Measurements from ENCODE around the gene MYL3.
A peak's percentile ranks its signal among the peaks of the same experiment; 100 is the strongest.

MYL3 gene

DNA sequence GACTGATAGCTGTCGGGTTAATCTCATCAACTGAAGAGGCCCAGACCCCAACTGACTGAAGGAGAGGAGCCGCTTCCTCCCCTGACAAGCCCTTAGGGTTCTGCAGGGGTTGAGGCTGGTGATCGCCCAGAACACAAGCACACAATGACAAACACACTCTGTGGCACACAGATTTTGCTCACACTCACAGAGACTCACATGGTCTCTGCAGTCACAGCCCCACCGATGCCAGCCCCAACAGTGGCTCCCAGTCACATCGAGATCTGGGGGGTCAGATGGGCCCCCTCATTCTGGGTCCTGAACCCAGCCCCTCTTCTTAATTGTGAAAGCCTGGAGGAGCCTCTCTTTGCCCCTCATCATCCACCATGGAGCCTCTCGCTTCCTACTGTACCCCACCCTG is 31.0 kb upstream of the MYL3 start:
- Histone ChIP-seq H3K9ac (ENCODE audit: insufficient read length, low read depth) (no peak overlapping the region), H3K4me3 (ENCODE audit: insufficient read length, low read depth) (no peak overlapping the region), H3K4me1 (ENCODE audit: insufficient read depth, insufficient read length) (peaks cover 35% of the 10 kb centered on the region), H3K27me3 (ENCODE audit: insufficient read depth, insufficient read length) (peaks cover 23% of the 10 kb centered on the region), H3K36me3 (ENCODE audit: insufficient read depth, insufficient read length, low read length) (no peaks in the 10 kb centered on the region), H3K9me3 (ENCODE audit: insufficient read depth, low read length) (no peaks in the 10 kb centered on the region)
- no peak for DNase-seq (ENCODE audit: low read depth, low spot score)
- TF ChIP-seq YY1 (IDR thresholded peaks at IDR 0.05; ENCODE audit: insufficient read depth, insufficient read length), result no peak
- no peak for TF ChIP-seq ZNF274 (IDR thresholded peaks at IDR 0.05; ENCODE audit: low read depth, low read length)
- TF ChIP-seq SUZ12 (IDR thresholded peaks at IDR 0.05; ENCODE audit: extremely low read depth, insufficient read depth, insufficient read length), result no peak

DNA sequence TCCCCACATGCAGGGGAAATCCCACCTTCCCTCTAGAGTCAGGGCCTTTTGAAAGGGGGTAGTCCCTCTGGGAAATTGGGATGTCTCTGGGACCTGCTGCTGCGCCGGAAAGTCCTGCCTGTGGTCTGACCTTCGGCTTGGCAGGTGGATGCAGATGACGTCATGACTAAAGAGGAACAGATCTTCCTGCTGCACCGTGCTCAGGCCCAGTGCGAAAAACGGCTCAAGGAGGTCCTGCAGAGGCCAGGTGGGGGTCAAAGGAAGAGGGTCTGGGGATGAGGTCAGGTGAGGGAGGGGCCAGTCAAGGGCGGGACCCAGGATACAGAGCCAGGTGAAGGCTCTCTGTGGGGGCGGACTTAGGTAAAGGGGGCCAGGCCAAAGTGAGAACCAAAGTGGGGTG is 30.5 kb upstream of the MYL3 start:
- Histone ChIP-seq H3K9me3 (ENCODE audit: insufficient read depth, low read length) (no peaks in the 10 kb centered on the region), H3K4me1 (ENCODE audit: insufficient read depth, insufficient read length) (peaks cover 40% of the 10 kb centered on the region), H3K36me3 (ENCODE audit: insufficient read depth, insufficient read length, low read length) (no peaks in the 10 kb centered on the region), H3K9ac (ENCODE audit: insufficient read length, low read depth) (peak overlapping the region; percentile 27), H3K27me3 (ENCODE audit: insufficient read depth, insufficient read length) (peaks cover 23% of the 10 kb centered on the region), H3K4me3 (ENCODE audit: insufficient read length, low read depth) (no peak overlapping the region)
- no peak for TF ChIP-seq SUZ12 (IDR thresholded peaks at IDR 0.05; ENCODE audit: extremely low read depth, insufficient read depth, insufficient read length)
- no peak for TF ChIP-seq YY1 (IDR thresholded peaks at IDR 0.05; ENCODE audit: insufficient read depth, insufficient read length)
- no peak for TF ChIP-seq ZNF274 (IDR thresholded peaks at IDR 0.05; ENCODE audit: low read depth, low read length)
- DNase-seq (ENCODE audit: low read depth, low spot score), result no peak

- no peaks in the 10 kb centered on the region for H3K36me3 ChIP-seq (ENCODE audit: insufficient read depth, insufficient read length, low read length)
- peaks cover 40% of the 10 kb centered on the region for H3K4me1 ChIP-seq (ENCODE audit: insufficient read depth, insufficient read length)
- H3K27me3 ChIP-seq (ENCODE audit: insufficient read depth, insufficient read length), result peaks cover 23% of the 10 kb centered on the region
- no peak overlapping the region for H3K4me3 ChIP-seq (ENCODE audit: insufficient read length, low read depth)
- TF ChIP-seq ZNF274 (IDR thresholded peaks at IDR 0.05; ENCODE audit: low read depth, low read length), result no peak
- no peak for DNase-seq (ENCODE audit: low read depth, low spot score)
- H3K9me3 ChIP-seq (ENCODE audit: insufficient read depth, low read length), result no peaks in the 10 kb centered on the region
- H3K9ac ChIP-seq (ENCODE audit: insufficient read length, low read depth), result peak overlapping the region; percentile 68
These were observed 30.0 kb upstream of the MYL3 start for GRCh38 chr3:46893146-46893748.

DNA sequence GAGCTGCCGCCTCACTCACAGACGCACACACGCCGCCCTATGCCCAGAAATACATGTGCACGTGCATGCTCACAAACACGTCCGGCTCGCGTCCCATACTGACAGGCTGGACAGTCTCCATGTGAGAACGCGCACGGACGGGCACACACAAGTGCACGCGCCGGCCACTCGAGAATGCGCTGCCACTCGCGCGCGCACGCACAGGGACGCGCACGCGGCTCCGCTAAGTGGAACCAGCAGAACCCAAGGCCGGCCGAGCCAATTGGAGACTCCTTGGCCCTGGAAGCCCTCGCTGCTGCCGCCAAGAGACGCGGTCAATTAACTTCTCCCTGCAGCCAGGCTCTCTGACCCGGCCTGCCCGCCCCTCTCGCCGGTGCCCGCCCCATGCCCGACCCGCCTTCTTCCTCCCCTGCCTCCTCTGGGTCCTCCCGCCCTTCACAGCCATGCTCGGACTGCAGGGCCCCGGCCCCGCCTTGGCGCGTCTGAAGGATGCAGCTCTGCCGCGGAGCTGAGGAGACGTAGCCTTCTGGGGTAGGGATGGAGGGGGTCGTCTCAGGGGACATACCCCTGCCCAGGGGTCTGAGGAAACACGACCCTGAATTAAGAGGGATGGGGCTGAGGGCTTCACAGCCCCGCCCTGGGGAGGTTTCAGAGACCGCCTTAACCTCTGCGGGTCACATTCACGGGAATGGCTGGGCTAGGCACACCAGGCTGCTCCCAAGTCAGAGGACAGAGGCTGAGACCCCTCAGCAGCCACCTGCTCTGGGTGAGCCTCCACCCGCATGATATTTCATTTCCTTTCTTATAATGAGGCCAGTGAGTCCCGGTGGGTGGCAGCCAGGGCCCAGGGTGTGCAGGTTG is 29.3 kb upstream of the MYL3 start:
- DNase-seq (ENCODE audit: low read depth, low spot score), result peak; percentile 65
- peak overlapping the region; percentile 73 for H3K9ac ChIP-seq (ENCODE audit: insufficient read length, low read depth)
- TF ChIP-seq ZNF274 (IDR thresholded peaks at IDR 0.05; ENCODE audit: low read depth, low read length), result no peak
- TF ChIP-seq SUZ12 (IDR thresholded peaks at IDR 0.05; ENCODE audit: extremely low read depth, insufficient read depth, insufficient read length), result no peak
- no peak for TF ChIP-seq YY1 (IDR thresholded peaks at IDR 0.05; ENCODE audit: insufficient read depth, insufficient read length)
- peaks cover 40% of the 10 kb centered on the region for H3K4me1 ChIP-seq (ENCODE audit: insufficient read depth, insufficient read length)
- peaks cover 23% of the 10 kb centered on the region for H3K27me3 ChIP-seq (ENCODE audit: insufficient read depth, insufficient read length)
- H3K4me3 ChIP-seq (ENCODE audit: insufficient read length, low read depth), result peak overlapping the region; percentile 24
- no peaks in the 10 kb centered on the region for H3K36me3 ChIP-seq (ENCODE audit: insufficient read depth, insufficient read length, low read length)
- H3K9me3 ChIP-seq (ENCODE audit: insufficient read depth, low read length), result no peaks in the 10 kb centered on the region

DNA sequence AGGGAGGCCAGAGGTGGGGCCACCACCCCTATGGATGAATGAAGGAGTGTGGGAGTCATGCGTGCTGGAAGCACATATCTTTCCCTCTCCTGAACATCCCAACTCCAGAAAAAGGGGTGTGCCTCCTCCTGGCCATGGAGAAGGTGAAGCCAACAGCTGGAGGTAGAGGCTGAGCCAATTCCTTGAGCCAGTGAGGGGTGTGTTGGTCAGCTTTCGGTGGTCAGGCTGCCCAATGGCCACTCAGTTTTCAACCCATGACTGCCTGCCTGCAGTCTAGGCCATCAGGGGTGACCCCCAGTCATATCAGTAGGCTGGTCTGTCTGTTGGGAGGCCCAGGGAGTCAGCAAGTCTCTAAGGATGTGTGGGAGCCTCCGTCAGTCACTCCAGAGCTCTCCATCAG is 27.9 kb upstream of the MYL3 start:
- Histone ChIP-seq H3K9ac (ENCODE audit: insufficient read length, low read depth) (no peak overlapping the region), H3K4me3 (ENCODE audit: insufficient read length, low read depth) (no peak overlapping the region), H3K36me3 (ENCODE audit: insufficient read depth, insufficient read length, low read length) (no peaks in the 10 kb centered on the region), H3K9me3 (ENCODE audit: insufficient read depth, low read length) (no peaks in the 10 kb centered on the region), H3K4me1 (ENCODE audit: insufficient read depth, insufficient read length) (peaks cover 40% of the 10 kb centered on the region), H3K27me3 (ENCODE audit: insufficient read depth, insufficient read length) (peaks cover 28% of the 10 kb centered on the region)
- DNase-seq (ENCODE audit: low read depth, low spot score), result no peak
- TF ChIP-seq YY1 (IDR thresholded peaks at IDR 0.05; ENCODE audit: insufficient read depth, insufficient read length), result no peak
- no peak for TF ChIP-seq ZNF274 (IDR thresholded peaks at IDR 0.05; ENCODE audit: low read depth, low read length)
- no peak for TF ChIP-seq SUZ12 (IDR thresholded peaks at IDR 0.05; ENCODE audit: extremely low read depth, insufficient read depth, insufficient read length)

GRCh38 chr3:46890132-46890531 is 26.9 kb upstream of the MYL3 start:
- no peaks in the 10 kb centered on the region for H3K9me3 ChIP-seq (ENCODE audit: insufficient read depth, low read length)
- no peak overlapping the region for H3K9ac ChIP-seq (ENCODE audit: insufficient read length, low read depth)
- H3K36me3 ChIP-seq (ENCODE audit: insufficient read depth, insufficient read length, low read length), result no peaks in the 10 kb centered on the region
- peaks cover 41% of the 10 kb centered on the region for H3K4me1 ChIP-seq (ENCODE audit: insufficient read depth, insufficient read length)
- peaks cover 38% of the 10 kb centered on the region for H3K27me3 ChIP-seq (ENCODE audit: insufficient read depth, insufficient read length)
- no peak for DNase-seq (ENCODE audit: low read depth, low spot score)
- H3K4me3 ChIP-seq (ENCODE audit: insufficient read length, low read depth), result no peak overlapping the region
- no peak for TF ChIP-seq YY1 (IDR thresholded peaks at IDR 0.05; ENCODE audit: insufficient read depth, insufficient read length)

DNA sequence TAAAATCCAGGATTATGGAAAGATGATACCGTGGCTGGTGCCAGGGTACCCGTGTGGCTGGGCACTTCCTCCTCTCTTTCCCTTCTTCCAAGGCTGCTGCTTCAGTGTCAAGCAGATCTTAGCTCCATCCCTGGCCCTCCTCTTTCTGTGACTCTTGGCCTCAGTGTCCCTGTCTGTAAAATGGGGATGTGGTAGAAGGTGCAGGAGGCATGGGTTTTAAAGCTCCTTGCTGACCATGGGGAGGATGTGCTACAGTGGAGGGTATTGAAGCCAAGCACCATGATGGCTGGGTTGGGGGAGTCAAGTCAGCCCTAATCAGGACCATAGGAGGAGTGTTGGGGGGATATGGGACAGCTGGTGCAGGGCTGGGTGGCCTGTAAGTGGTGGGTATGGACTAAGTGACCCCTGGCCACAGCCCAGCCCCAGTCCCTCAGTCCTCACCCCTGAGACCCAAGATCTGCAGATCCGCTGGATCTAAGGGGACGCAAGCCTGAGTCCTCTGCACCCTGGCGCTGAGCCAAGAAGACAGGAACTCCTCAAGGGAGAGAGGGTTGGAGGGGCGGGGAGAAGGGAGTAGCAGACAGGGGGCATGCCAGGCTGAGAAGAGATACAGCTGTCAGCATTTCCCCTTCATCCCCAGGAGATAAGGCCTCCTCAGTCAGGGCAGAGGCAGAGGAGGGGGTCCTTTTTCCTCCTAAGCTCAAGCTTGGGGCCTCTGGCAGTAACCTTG is 26.3 kb upstream of the MYL3 start:
- Histone ChIP-seq H3K36me3 (ENCODE audit: insufficient read depth, insufficient read length, low read length) (no peaks in the 10 kb centered on the region), H3K9me3 (ENCODE audit: insufficient read depth, low read length) (no peaks in the 10 kb centered on the region), H3K4me3 (ENCODE audit: insufficient read length, low read depth) (no peak overlapping the region), H3K9ac (ENCODE audit: insufficient read length, low read depth) (no peak overlapping the region), H3K27me3 (ENCODE audit: insufficient read depth, insufficient read length) (peaks cover 44% of the 10 kb centered on the region), H3K4me1 (ENCODE audit: insufficient read depth, insufficient read length) (peaks cover 46% of the 10 kb centered on the region)
- no peak for DNase-seq (ENCODE audit: low read depth, low spot score)
- no peak for TF ChIP-seq ZNF274 (IDR thresholded peaks at IDR 0.05; ENCODE audit: low read depth, low read length)
- no peak for TF ChIP-seq SUZ12 (IDR thresholded peaks at IDR 0.05; ENCODE audit: extremely low read depth, insufficient read depth, insufficient read length)
- no peak for TF ChIP-seq YY1 (IDR thresholded peaks at IDR 0.05; ENCODE audit: insufficient read depth, insufficient read length)
